ENCODE data around the gene PSMA2.

DNA sequence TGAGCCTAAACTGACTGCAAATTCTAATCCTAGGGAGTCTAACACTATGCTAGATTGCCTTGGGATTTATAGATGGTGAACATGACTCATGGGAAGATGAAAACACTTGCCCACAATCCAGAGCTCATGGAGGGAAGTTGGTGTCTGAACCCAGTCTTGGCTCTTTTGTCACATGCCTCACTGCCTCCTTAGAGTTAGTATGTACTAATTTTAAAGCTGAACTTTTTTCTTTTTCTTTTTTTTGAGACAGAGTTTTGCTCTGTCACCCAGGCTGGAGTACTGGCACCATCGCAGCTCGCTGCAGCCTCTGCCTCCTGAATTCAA lies 14.6 kb upstream of the PSMA2 start:
- no peak for TF ChIP-seq POLR2A (IDR thresholded peaks at IDR 0.05; ENCODE audit: borderline replicate concordance, extremely low read depth, insufficient read depth, insufficient read length)
- TF ChIP-seq JUND (IDR thresholded peaks at IDR 0.05), result no peak
- TF ChIP-seq, protein P1, sequence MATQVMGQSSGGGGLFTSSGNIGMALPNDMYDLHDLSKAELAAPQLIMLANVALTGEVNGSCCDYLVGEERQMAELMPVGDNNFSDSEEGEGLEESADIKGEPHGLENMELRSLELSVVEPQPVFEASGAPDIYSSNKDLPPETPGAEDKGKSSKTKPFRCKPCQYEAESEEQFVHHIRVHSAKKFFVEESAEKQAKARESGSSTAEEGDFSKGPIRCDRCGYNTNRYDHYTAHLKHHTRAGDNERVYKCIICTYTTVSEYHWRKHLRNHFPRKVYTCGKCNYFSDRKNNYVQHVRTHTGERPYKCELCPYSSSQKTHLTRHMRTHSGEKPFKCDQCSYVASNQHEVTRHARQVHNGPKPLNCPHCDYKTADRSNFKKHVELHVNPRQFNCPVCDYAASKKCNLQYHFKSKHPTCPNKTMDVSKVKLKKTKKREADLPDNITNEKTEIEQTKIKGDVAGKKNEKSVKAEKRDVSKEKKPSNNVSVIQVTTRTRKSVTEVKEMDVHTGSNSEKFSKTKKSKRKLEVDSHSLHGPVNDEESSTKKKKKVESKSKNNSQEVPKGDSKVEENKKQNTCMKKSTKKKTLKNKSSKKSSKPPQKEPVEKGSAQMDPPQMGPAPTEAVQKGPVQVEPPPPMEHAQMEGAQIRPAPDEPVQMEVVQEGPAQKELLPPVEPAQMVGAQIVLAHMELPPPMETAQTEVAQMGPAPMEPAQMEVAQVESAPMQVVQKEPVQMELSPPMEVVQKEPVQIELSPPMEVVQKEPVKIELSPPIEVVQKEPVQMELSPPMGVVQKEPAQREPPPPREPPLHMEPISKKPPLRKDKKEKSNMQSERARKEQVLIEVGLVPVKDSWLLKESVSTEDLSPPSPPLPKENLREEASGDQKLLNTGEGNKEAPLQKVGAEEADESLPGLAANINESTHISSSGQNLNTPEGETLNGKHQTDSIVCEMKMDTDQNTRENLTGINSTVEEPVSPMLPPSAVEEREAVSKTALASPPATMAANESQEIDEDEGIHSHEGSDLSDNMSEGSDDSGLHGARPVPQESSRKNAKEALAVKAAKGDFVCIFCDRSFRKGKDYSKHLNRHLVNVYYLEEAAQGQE (IDR thresholded peaks at IDR 0.05; ENCODE audit: low read depth), result no peak
- TF ChIP-seq EGR1 (IDR thresholded peaks at IDR 0.05; ENCODE audit: low read depth), result no peak
